ENCODE measurements around the gene PRKAR2B.

- TF ChIP-seq CTCF (IDR thresholded peaks at IDR 0.05) (no peak), POLR2A (IDR thresholded peaks at IDR 0.05) (no peak), EP300 (IDR thresholded peaks at IDR 0.05) (no peak)
Measured at GRCh38 chr7:107056728-107057473, 12.4 kb downstream of the PRKAR2B start.

Measured in tibial nerve (tissue), 4 donors.